GM19193 (cell line): ENCODE results near the gene LYPD4.

Source experiments
- POLR2A ChIP-seq: IDR thresholded peaks from 4 replicates; pipeline ENCODE4 v1.6.1; 2011; ENCODE audit not compliant: insufficient read depth, insufficient read length; ENCODE audit errors: extremely low read depth

Gene LYPD4

GRCh38 chr19:41879080-41879479 lies 34.6 kb upstream of the LYPD4 start:
- no peak for TF ChIP-seq POLR2A

GRCh38 chr19:41877916-41878905 lies 33.7 kb upstream of the LYPD4 start:
- TF ChIP-seq POLR2A, result peak; percentile 80

GRCh38 chr19:41876847-41877832 lies 32.7 kb upstream of the LYPD4 start, which contains the start of gene CD79A:
CD79A (plus strand) TSS chr19:41877279; CDS start chr19:41877305, 26 bp downstream.
- peak; percentile 81 for TF ChIP-seq POLR2A

GRCh38 chr19:41872775-41873647 lies 28.5 kb upstream of the LYPD4 start:
- TF ChIP-seq POLR2A, result peak; percentile 50

GRCh38 chr19:41872384-41872774 lies 27.9 kb upstream of the LYPD4 start:
- no peak for TF ChIP-seq POLR2A

GRCh38 chr19:41871573-41872383 lies 27.3 kb upstream of the LYPD4 start:
- TF ChIP-seq POLR2A, result peak; percentile 59

- peak; percentile 14 for TF ChIP-seq POLR2A
These were observed 26.0 kb upstream of the LYPD4 start for GRCh38 chr19:41870401-41870873.

- TF ChIP-seq POLR2A, result no peak
These were observed 25.0 kb upstream of the LYPD4 start for GRCh38 chr19:41869374-41869955.

GRCh38 chr19:41868989-41869300 lies 24.5 kb upstream of the LYPD4 start:
- no peak for TF ChIP-seq POLR2A

DNA sequence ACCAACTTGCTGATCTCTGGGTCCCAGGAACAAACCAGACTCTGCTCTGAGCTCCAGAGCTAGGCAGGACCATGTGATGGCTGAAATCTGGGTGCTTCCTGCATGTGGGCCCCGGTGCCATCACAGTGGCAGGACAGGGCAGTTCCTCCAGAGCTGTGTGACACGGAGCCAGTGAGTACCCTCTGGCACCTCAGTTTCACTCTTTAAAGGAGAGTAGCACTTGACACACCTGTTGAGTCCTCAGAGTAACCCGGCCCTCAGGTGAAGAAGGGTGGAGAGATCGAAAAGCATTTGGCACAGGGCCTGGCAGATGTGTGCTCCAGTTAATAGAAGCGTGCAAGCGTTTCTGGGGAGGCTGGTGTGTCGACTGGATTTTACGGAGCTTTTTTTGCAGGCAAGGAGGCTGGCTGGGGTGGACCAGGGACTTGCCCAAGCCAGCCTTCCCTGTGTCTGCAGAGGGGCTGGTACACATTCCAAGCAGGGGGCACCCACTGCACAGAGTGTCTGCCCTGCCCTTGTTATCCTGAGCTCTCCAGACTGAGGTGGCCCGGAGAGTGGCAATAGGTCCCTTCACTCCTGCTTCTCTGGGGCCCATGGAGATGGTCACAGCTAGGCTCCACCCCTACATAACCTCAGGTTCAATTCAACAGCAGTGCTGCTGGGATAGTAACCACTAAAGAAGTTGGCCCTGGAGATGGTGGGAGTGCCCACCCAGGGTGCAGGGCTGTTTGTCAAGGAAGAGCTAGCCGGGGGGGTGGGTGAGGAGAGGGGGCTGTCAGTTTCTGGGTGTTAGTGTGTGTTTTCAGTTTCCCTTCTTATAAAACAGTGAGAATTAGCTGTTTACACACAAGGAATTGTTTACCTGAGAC lies 23.9 kb upstream of the LYPD4 start:
- peak; percentile 15 for TF ChIP-seq POLR2A

- TF ChIP-seq POLR2A, result no peak
These were observed 21.8 kb upstream of the LYPD4 start for GRCh38 chr19:41866284-41866683.

DNA sequence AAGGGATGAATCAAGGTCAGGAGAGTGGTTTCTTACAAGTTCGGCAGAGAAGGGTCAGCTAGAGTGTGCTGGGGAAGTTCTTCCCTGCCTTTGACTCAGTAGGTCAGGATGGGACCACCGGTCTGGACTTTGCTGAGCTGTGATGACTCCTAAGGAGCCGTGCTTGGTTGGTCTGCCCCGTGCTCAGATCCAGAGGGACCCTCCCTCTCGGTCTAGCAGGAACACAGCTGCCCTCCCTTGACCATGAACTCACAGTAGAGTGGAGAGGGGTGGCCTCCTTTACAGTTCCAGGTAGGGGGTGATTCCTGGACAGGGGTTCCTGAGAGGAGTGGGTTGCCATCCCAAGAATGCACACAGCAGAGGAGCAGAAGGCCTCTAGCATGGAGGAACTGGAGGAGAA lies 19.9 kb upstream of the LYPD4 start:
- peak; percentile 17 for TF ChIP-seq POLR2A
